Kidney (tissue), 2 donors: Measurements from ENCODE around the gene PHYHD1. TPM values are rescaled to one million over a fixed set of nuclear protein-coding genes. Genes with fewer than 3 reads are reported as not detected.

Experiments
- polyA plus RNA-seq: library from polyadenylated mRNA; stranded (reverse); fragments of 350-450 nt; fragmentation: Illumina TruSeq; extraction: RNeasy Lipid Tissue Mini Kit (QIAGEN cat#74804); gene quantifications from one replicate; pipeline ENCODE4 v1.2.3, GENCODE V29; 2014; ENCODE audit warnings: low read depth, low replicate concordance; ENCODE audit not compliant: insufficient read depth
- total RNA-seq: library from RNA; stranded (reverse); fragmentation: NEBNext Ultra II Directional; extraction: Animal tissue kit (Norgen Biotek cat#: 25700); gene quantifications from one replicate; pipeline ENCODE4 v1.2.1, GENCODE V29; 2021
- donor health status: DM: yes; HTN: yes; CAD: no.

The PHYHD1 gene
- total and polyA plus RNA-seq, 2 donors from 2014 or later = 59.0 to 122 TPM

Other genes with a start within 250 kb of the PHYHD1 start
- gene SET, start 231.8 kb upstream of the PHYHD1 start, total RNA-seq = 247 TPM
- gene SET, start 231.8 kb upstream of the PHYHD1 start, polyA plus RNA-seq = 127 TPM
- gene PKN3, start 218.5 kb upstream of the PHYHD1 start, total RNA-seq = 14.7 TPM
- gene PKN3, start 218.5 kb upstream of the PHYHD1 start, polyA plus RNA-seq = 3.9 TPM
- gene ZDHHC12, start 196.9 kb upstream of the PHYHD1 start, total RNA-seq = 39.9 TPM
- 54.7 TPM for gene ZDHHC12, start 196.9 kb upstream of the PHYHD1 start, polyA plus RNA-seq
- gene ZER1, start 149.1 kb upstream of the PHYHD1 start, total RNA-seq = 43.2 TPM
- gene ZER1, start 149.1 kb upstream of the PHYHD1 start, polyA plus RNA-seq = 31.1 TPM
- 29.0 TPM for gene TBC1D13, start 133.7 kb upstream of the PHYHD1 start, total RNA-seq
- 38.5 TPM for gene TBC1D13, start 133.7 kb upstream of the PHYHD1 start, polyA plus RNA-seq
- 20.6 TPM for gene ENDOG, start 102.5 kb upstream of the PHYHD1 start, total RNA-seq
- gene ENDOG, start 102.5 kb upstream of the PHYHD1 start, polyA plus RNA-seq = 59.9 TPM
- 42.0 TPM for gene SPOUT1, start 91.2 kb upstream of the PHYHD1 start, total RNA-seq
- gene SPOUT1, start 91.2 kb upstream of the PHYHD1 start, polyA plus RNA-seq = 56.8 TPM
- gene KYAT1, start 39.0 kb upstream of the PHYHD1 start, total RNA-seq = 5.1 TPM
- 17.0 TPM for gene KYAT1, start 39.0 kb upstream of the PHYHD1 start, polyA plus RNA-seq
- 37.4 TPM for gene LRRC8A, start 38.8 kb upstream of the PHYHD1 start, total RNA-seq
- gene LRRC8A, start 38.8 kb upstream of the PHYHD1 start, polyA plus RNA-seq = 18.5 TPM
- gene DOLK, start 26.6 kb downstream of the PHYHD1 start, total RNA-seq = 13.9 TPM
- gene DOLK, start 26.6 kb downstream of the PHYHD1 start, polyA plus RNA-seq = 17.0 TPM
- 27.9 TPM for gene NUP188, start 26.7 kb downstream of the PHYHD1 start, total RNA-seq
- 6.4 TPM for gene NUP188, start 26.7 kb downstream of the PHYHD1 start, polyA plus RNA-seq
- gene SH3GLB2, start 107.3 kb downstream of the PHYHD1 start, total RNA-seq = 128 TPM
- 118 TPM for gene SH3GLB2, start 107.3 kb downstream of the PHYHD1 start, polyA plus RNA-seq
- 29.9 TPM for gene MIGA2, start 115.6 kb downstream of the PHYHD1 start, total RNA-seq
- gene MIGA2, start 115.6 kb downstream of the PHYHD1 start, polyA plus RNA-seq = 26.1 TPM
- gene DOLPP1, start 160.1 kb downstream of the PHYHD1 start, total RNA-seq = 9.1 TPM
- 12.1 TPM for gene DOLPP1, start 160.1 kb downstream of the PHYHD1 start, polyA plus RNA-seq
- 32.3 TPM for gene CRAT, start 189.8 kb downstream of the PHYHD1 start, total RNA-seq
- 76.8 TPM for gene CRAT, start 189.8 kb downstream of the PHYHD1 start, polyA plus RNA-seq
- 164 TPM for gene PTPA, start 190.4 kb downstream of the PHYHD1 start, total RNA-seq
- gene PTPA, start 190.4 kb downstream of the PHYHD1 start, polyA plus RNA-seq = 161 TPM